K562 (cell line): Measurements from ENCODE around the gene CTDSPL. TPM values are rescaled to one million over a fixed set of nuclear protein-coding genes. Genes with fewer than 3 reads are reported as not detected.

Experiments
- BHLHE40 ChIP-seq: IDR thresholded peaks from 2 replicates; pipeline ENCODE4 v1.6.1; 2011; ENCODE audit warnings: low read length, improper control_type of control experiment
- ETV5 ChIP-seq: sonication (generic); formaldehyde crosslinking; IDR thresholded peaks from 2 replicates; pipeline ENCODE4 v1.4.0; 2020; ENCODE audit warnings: low read depth, mild to moderate bottlenecking, missing genetic modification reagents
- HDAC2 ChIP-seq: fragments of 450-650 bp; IDR thresholded peaks from 2 replicates; pipeline ENCODE4 v1.6.1; 2016; ENCODE audit warnings: mild to moderate bottlenecking
- MTA2 ChIP-seq: fragments of 450-650 bp; IDR thresholded peaks from 2 replicates; pipeline ENCODE4 v1.6.1; 2016; ENCODE audit warnings: low read depth
- RAD21 ChIP-seq, 2 experiments: fragments of 250-450 bp in 1 of 2; fragments of 450-650 bp in 1 of 2; sonication (Bioruptor Pico) in 1 of 2; formaldehyde crosslinking in 1 of 2; IDR thresholded peaks in 1 of 2; conservative IDR thresholded peaks in 1 of 2; 2 replicates each; pipeline versions ENCODE4 v1.4.0 to v1.8.0; 2020 to 2022; ENCODE audit warnings: mild to moderate bottlenecking in 2 of 2, moderate library complexity in 1 of 2
- YBX1 ChIP-seq: fragments of 450-650 bp; IDR thresholded peaks from 2 replicates; pipeline ENCODE4 v1.7.1; 2016; ENCODE audit warnings: mild to moderate bottlenecking
- ZNF586 ChIP-seq: fragments of 450-650 bp; formaldehyde crosslinking; conservative IDR thresholded peaks from 2 replicates; pipeline ENCODE4 v1.4.0; 2020; ENCODE audit warnings: mild to moderate bottlenecking, moderate library complexity
- ZNF79 ChIP-seq: fragments of 250-450 bp; sonication (Bioruptor Pico); IDR thresholded peaks from 2 replicates; pipeline ENCODE4 v1.4.0; 2020; ENCODE audit warnings: low read depth, mild to moderate bottlenecking, moderate library complexity
- polyA plus RNA-seq, 8 experiments: library from polyadenylated mRNA; depleted of rRNA in 4 of 8; stranded (reverse) in 5 of 8; unstranded in 3 of 8; fragments of >200 nt; fragmentation: Nextera tagmentation in 2 of 8; fragmentation: Illumina TruSeq in 1 of 8; extraction: Ambion mirVana in 2 of 8; extraction: Trizol in 1 of 8; gene quantifications; 2 replicates each; pipeline versions ENCODE4 v1.2.1 to v1.2.3, GENCODE V29; 2011 to 2014; ENCODE audit warnings: inconsistent platforms in 1 of 8, missing spikeins in 1 of 8
- total RNA-seq, 7 experiments: library from RNA; depleted of rRNA in 6 of 7; stranded (reverse); fragments of >200 nt in 6 of 7; fragmentation: Illumina TruSeq in 2 of 7; extraction: Trizol in 2 of 7; gene quantifications; 2 replicates each; pipeline versions ENCODE4 v1.2.1 to v1.2.3, GENCODE V29; 2011 to 2021; ENCODE audit warnings: low replicate concordance in 1 of 7
- TF ChIP-seq, protein P1 (sequence below): fragments of 250-450 bp; sonication (Bioruptor Pico); IDR thresholded peaks from 2 replicates; pipeline ENCODE4 v1.4.0; 2020
- TF ChIP-seq, protein P2 (sequence below), 2 experiments: fragments of 450-650 bp; formaldehyde crosslinking in 1 of 2; IDR thresholded peaks; 2 replicates each; pipeline versions ENCODE4 v1.4.0 to v1.6.1; 2014 to 2020; ENCODE audit warnings: mild to moderate bottlenecking in 2 of 2, borderline replicate concordance in 1 of 2, low read depth in 1 of 2
- TF ChIP-seq, protein P3 (sequence below): fragments of 250-450 bp; sonication (Bioruptor Pico); IDR thresholded peaks from 2 replicates; pipeline ENCODE4 v1.4.0; 2020; ENCODE audit warnings: mild to moderate bottlenecking, moderate library complexity

The CTDSPL gene
- total and polyA plus RNA-seq, 9 of the 15 experiments (the other 6 are each of a cell fraction or from before 2014, with no cell fraction given) = 5.1 to 19.3 (median 11.3) TPM

DNA sequence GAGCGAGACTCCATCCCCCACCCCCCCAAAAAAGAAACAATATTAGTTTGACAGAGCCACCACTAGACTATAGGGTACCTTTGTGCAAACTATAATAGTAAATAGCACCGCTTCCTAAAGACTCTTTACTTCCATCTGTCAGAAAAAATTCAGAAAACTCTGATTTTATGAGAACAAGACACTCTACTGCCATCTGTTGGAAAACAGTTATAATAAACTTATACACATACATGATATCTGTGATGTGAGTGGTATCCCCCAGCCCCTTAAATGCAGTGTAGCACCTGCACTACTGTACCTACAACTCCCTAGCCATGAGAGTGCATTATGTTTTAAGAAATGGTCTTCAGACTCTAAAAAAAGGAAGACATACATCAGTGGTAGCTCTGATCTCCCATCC, 47.1 kb upstream of the CTDSPL start (continued):
- TF ChIP-seq, protein P1, sequence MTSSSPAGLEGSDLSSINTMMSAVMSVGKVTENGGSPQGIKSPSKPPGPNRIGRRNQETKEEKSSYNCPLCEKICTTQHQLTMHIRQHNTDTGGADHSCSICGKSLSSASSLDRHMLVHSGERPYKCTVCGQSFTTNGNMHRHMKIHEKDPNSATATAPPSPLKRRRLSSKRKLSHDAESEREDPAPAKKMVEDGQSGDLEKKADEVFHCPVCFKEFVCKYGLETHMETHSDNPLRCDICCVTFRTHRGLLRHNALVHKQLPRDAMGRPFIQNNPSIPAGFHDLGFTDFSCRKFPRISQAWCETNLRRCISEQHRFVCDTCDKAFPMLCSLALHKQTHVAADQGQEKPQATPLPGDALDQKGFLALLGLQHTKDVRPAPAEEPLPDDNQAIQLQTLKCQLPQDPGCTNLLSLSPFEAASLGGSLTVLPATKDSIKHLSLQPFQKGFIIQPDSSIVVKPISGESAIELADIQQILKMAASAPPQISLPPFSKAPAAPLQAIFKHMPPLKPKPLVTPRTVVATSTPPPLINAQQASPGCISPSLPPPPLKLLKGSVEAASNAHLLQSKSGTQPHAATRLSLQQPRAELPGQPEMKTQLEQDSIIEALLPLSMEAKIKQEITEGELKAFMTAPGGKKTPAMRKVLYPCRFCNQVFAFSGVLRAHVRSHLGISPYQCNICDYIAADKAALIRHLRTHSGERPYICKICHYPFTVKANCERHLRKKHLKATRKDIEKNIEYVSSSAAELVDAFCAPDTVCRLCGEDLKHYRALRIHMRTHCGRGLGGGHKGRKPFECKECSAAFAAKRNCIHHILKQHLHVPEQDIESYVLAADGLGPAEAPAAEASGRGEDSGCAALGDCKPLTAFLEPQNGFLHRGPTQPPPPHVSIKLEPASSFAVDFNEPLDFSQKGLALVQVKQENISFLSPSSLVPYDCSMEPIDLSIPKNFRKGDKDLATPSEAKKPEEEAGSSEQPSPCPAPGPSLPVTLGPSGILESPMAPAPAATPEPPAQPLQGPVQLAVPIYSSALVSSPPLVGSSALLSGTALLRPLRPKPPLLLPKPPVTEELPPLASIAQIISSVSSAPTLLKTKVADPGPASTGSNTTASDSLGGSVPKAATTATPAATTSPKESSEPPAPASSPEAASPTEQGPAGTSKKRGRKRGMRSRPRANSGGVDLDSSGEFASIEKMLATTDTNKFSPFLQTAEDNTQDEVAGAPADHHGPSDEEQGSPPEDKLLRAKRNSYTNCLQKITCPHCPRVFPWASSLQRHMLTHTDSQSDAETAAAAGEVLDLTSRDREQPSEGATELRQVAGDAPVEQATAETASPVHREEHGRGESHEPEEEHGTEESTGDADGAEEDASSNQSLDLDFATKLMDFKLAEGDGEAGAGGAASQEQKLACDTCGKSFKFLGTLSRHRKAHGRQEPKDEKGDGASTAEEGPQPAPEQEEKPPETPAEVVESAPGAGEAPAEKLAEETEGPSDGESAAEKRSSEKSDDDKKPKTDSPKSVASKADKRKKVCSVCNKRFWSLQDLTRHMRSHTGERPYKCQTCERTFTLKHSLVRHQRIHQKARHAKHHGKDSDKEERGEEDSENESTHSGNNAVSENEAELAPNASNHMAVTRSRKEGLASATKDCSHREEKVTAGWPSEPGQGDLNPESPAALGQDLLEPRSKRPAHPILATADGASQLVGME = no peak
- TF ChIP-seq HDAC2 = no peak
- TF ChIP-seq, protein P2, sequence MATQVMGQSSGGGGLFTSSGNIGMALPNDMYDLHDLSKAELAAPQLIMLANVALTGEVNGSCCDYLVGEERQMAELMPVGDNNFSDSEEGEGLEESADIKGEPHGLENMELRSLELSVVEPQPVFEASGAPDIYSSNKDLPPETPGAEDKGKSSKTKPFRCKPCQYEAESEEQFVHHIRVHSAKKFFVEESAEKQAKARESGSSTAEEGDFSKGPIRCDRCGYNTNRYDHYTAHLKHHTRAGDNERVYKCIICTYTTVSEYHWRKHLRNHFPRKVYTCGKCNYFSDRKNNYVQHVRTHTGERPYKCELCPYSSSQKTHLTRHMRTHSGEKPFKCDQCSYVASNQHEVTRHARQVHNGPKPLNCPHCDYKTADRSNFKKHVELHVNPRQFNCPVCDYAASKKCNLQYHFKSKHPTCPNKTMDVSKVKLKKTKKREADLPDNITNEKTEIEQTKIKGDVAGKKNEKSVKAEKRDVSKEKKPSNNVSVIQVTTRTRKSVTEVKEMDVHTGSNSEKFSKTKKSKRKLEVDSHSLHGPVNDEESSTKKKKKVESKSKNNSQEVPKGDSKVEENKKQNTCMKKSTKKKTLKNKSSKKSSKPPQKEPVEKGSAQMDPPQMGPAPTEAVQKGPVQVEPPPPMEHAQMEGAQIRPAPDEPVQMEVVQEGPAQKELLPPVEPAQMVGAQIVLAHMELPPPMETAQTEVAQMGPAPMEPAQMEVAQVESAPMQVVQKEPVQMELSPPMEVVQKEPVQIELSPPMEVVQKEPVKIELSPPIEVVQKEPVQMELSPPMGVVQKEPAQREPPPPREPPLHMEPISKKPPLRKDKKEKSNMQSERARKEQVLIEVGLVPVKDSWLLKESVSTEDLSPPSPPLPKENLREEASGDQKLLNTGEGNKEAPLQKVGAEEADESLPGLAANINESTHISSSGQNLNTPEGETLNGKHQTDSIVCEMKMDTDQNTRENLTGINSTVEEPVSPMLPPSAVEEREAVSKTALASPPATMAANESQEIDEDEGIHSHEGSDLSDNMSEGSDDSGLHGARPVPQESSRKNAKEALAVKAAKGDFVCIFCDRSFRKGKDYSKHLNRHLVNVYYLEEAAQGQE (IDR thresholded peaks at IDR 0.05; ENCODE audit: borderline replicate concordance) = peak; percentile 27; the same call in 1 of the 2 replicates
- TF ChIP-seq, protein P2 (CRISPR knock-in tag; IDR thresholded peaks at IDR 0.05; ENCODE audit: low read depth) = no peak
- TF ChIP-seq ZNF79 (CRISPR knock-in tag) = no peak
- TF ChIP-seq, protein P3, sequence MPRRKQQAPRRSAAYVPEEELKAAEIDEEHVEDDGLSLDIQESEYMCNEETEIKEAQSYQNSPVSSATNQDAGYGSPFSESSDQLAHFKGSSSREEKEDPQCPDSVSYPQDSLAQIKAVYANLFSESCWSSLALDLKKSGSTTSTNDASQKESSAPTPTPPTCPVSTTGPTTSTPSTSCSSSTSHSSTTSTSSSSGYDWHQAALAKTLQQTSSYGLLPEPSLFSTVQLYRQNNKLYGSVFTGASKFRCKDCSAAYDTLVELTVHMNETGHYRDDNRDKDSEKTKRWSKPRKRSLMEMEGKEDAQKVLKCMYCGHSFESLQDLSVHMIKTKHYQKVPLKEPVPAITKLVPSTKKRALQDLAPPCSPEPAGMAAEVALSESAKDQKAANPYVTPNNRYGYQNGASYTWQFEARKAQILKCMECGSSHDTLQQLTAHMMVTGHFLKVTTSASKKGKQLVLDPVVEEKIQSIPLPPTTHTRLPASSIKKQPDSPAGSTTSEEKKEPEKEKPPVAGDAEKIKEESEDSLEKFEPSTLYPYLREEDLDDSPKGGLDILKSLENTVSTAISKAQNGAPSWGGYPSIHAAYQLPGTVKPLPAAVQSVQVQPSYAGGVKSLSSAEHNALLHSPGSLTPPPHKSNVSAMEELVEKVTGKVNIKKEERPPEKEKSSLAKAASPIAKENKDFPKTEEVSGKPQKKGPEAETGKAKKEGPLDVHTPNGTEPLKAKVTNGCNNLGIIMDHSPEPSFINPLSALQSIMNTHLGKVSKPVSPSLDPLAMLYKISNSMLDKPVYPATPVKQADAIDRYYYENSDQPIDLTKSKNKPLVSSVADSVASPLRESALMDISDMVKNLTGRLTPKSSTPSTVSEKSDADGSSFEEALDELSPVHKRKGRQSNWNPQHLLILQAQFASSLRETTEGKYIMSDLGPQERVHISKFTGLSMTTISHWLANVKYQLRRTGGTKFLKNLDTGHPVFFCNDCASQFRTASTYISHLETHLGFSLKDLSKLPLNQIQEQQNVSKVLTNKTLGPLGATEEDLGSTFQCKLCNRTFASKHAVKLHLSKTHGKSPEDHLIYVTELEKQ (CRISPR knock-in tag) = no peak
- no peak for TF ChIP-seq MTA2
- TF ChIP-seq ETV5 = no peak
- TF ChIP-seq YBX1 = no peak
- TF ChIP-seq BHLHE40 = no peak
- TF ChIP-seq RAD21 (CRISPR knock-in tag; conservative IDR thresholded peaks at IDR 0.05 in 1 of 2, IDR thresholded peaks at IDR 0.05 in 1 of 2) = peak in 1 of 2 experiments; percentile 44; a peak in 1 of 4 replicates
- no peak for TF ChIP-seq ZNF586 (CRISPR knock-in tag)
